ENCODE measurements around the gene TSPAN2. TPM values are rescaled to one million over a fixed set of nuclear protein-coding genes. Genes with fewer than 3 reads are reported as not detected.
"Not testable (repeated sequence)": the region's sequence is repeated elsewhere in the genome, so short reads cannot be mapped to it uniquely, and the experiment has no call there.

Gene TSPAN2
- total RNA-seq, 2 donors from 2014 or later: 2.6 to 4.0 TPM

DNA sequence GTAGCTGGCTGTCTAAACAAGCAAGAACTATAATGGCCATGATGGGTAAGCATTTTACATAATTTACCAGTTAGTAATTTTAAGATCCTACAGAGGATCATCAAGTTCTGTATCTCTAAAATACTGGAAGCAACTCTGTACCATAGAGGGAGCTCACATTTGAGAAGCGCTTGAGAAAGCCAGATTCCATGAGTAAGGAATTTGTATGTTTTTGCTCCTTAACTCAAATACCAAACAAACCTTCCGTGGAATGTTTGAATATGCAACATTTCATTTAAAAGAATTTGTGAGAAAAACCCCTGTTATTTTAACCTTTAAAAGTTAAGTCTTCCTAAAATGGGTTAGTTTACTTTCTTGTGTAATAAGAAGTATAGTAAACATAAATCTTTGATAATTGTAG, 57.7 kb downstream of the TSPAN2 start:
- no peak overlapping the region for H3K27ac ChIP-seq
- no peaks in the 10 kb centered on the region for H3K36me3 ChIP-seq (replicated peaks in 1 of 2; ENCODE audit: insufficient read depth in 1 of 2, low read depth in 2 of 2)
- intact Hi-C loops (cut with DNase I): no loop called here
- DNase-seq (no peak), ATAC-seq (no peak)
- no peaks in the 10 kb centered on the region for H3K9me3 ChIP-seq
- no peaks in the 10 kb centered on the region for H3K4me1 ChIP-seq
- TF ChIP-seq POLR2A (IDR thresholded peaks at IDR 0.05): no peak
- TF ChIP-seq, protein P1, sequence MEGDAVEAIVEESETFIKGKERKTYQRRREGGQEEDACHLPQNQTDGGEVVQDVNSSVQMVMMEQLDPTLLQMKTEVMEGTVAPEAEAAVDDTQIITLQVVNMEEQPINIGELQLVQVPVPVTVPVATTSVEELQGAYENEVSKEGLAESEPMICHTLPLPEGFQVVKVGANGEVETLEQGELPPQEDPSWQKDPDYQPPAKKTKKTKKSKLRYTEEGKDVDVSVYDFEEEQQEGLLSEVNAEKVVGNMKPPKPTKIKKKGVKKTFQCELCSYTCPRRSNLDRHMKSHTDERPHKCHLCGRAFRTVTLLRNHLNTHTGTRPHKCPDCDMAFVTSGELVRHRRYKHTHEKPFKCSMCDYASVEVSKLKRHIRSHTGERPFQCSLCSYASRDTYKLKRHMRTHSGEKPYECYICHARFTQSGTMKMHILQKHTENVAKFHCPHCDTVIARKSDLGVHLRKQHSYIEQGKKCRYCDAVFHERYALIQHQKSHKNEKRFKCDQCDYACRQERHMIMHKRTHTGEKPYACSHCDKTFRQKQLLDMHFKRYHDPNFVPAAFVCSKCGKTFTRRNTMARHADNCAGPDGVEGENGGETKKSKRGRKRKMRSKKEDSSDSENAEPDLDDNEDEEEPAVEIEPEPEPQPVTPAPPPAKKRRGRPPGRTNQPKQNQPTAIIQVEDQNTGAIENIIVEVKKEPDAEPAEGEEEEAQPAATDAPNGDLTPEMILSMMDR (IDR thresholded peaks at IDR 0.05): no peak
- H3K4me3 ChIP-seq: no peak overlapping the region
- WGBS, 2 donors: 68 to 73% methylated on average over 2 of the region's 2 CpGs
- no peaks in the 10 kb centered on the region for H3K27me3 ChIP-seq

DNA sequence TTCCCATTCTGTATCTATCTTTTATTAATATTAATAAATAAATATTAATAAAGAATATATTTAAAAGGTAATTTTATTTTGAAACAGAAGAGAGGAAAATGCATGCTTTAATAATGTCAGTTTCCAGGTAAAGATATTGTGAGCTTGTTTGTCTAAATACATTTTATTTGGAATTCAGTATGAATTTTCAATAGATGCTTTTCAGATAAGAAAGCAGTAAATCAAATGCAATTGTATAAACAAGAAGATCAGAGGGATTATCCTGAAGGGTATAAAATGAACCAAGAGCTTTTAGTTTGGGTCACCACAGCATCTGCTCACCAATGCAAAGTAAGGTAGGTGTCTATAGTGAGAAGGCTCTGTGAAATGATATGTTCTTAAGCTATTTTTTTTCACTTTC, 59.8 kb downstream of the TSPAN2 start, which contains the start of gene TSHB:
Gene TSHB (plus strand): TSS at position 301 of the 400 bp plus-strand sequence. CDS start 3,537 bp downstream, outside the sequence.
- Histone ChIP-seq H3K9me3 (no peaks in the 10 kb centered on the region), H3K27ac (no peak within 1 kb of the TSS), H3K36me3 (replicated peaks in 1 of 2; ENCODE audit: insufficient read depth in 1 of 2, low read depth in 2 of 2) (no peaks in the 10 kb centered on the region), H3K4me1 (no peaks in the 10 kb centered on the region), H3K27me3 (no peaks in the 10 kb centered on the region), H3K4me3 (no peak within 1 kb of the TSS)
- TF ChIP-seq, protein P1 (IDR thresholded peaks at IDR 0.05): no peak
- no peak for TF ChIP-seq POLR2A (IDR thresholded peaks at IDR 0.05)
- no peak for DNase-seq
- intact Hi-C loops (cut with DNase I): no loop called here
- no peak for ATAC-seq

DNA sequence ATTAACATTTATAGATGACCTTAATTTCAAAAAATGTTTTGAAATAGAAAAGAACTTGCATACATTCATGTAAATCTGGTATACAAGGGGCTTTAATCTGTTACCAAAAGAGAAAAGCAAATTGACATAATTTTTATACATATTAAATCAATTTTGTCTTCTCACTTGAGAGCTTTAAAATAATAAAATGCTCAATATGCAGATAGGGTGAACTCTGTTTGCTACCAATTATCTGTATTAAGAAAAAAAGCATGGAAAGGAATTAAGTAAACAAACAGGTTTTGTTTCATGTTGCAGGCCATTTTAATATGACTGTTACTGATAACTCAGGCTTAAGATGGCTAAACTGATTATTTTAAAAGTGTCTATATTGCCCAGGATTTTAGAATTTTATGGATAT, 65.7 kb downstream of the TSPAN2 start:
- Histone ChIP-seq H3K9me3 (no peaks in the 10 kb centered on the region), H3K27ac (no peak overlapping the region), H3K4me3 (no peak overlapping the region), H3K36me3 (replicated peaks in 1 of 2; ENCODE audit: insufficient read depth in 1 of 2, low read depth in 2 of 2) (no peaks in the 10 kb centered on the region), H3K27me3 (no peaks in the 10 kb centered on the region), H3K4me1 (no peaks in the 10 kb centered on the region)
- ATAC-seq (no peak), DNase-seq (no peak)
- TF ChIP-seq, protein P1 (IDR thresholded peaks at IDR 0.05): no peak
- no peak for TF ChIP-seq POLR2A (IDR thresholded peaks at IDR 0.05)
- intact Hi-C loops (cut with DNase I): no loop called here

DNA sequence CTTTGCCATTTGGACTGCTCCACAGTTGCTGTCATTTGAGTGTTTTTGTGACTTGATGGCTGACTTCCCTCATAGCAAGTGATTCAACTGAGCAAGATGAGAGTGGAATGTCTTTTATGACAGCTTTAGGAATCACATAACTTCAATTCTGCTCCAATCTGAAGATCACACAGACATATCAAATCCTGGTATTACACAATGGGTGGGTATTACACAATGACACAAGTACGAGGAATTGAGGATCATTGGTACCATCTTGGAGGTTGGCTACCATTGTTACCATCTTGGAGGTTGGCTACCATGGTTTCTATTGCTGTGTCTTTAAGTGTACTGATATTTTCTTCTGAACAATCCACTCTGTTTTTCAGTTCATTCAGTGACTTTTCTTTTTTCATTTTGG, 68.2 kb downstream of the TSPAN2 start:
- no peak for DNase-seq
- TF ChIP-seq, protein P1 (IDR thresholded peaks at IDR 0.05): no peak
- TF ChIP-seq POLR2A (IDR thresholded peaks at IDR 0.05): no peak
- 26 to 27% methylated on average over 1 of the region's 1 CpG for whole genome bisulfite sequencing, 2 donors
- Histone ChIP-seq H3K4me3 (no peak overlapping the region), H3K27ac (no peak overlapping the region), H3K27me3 (no peaks in the 10 kb centered on the region), H3K36me3 (replicated peaks in 1 of 2; ENCODE audit: insufficient read depth in 1 of 2, low read depth in 2 of 2) (no peaks in the 10 kb centered on the region), H3K9me3 (no peaks in the 10 kb centered on the region), H3K4me1 (no peaks in the 10 kb centered on the region)
- no peak for ATAC-seq
- intact Hi-C loops (cut with DNase I): no loop called here

DNA sequence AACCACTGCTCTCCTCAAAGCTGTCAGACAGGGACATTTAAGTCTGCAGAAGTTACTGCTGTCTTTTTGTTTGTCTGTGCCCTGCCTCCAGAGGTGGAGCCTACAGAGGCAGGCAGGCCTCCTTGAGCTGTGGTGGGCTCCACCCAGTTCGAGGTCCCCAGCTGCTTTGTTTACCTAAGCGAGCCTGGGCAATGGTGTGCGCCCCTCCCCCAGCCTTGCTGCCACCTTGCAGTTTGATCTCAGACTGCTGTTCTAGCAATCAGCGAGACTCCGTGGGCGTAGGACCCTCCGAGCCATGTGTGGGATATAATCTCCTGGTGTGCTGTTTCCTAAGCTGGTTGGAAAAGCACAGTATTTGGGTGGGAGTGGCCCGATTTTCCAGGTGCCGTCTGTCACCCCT, 69.8 kb downstream of the TSPAN2 start:
- 62 to 73% methylated on average over 8 to 9 of the region's 9 CpGs for WGBS, 2 donors
- H3K27ac ChIP-seq; DNase-seq; intact Hi-C loops (cut with DNase I); ATAC-seq; H3K36me3 ChIP-seq (replicated peaks in 1 of 2; ENCODE audit: insufficient read depth in 1 of 2, low read depth in 2 of 2); H3K9me3 ChIP-seq; H3K4me1 ChIP-seq; H3K27me3 ChIP-seq; H3K4me3 ChIP-seq: not testable (repeated sequence)

All from body of pancreas (tissue), 4 donors.